SK-N-SH (cell line): ENCODE results near the gene PRX. TPM values are rescaled to one million over a fixed set of nuclear protein-coding genes. Genes with fewer than 3 reads are reported as not detected.

Experiments
- CTCF ChIA-PET: fragments of 300-600, 350-600 bp; formaldehyde crosslinking; extraction: SDS; loops from one replicate; lab custom pipeline; 2021; lab: Yijun Ruan, JAX
- POLR2A ChIA-PET: fragments of 350-600 bp; sonication (Branson Sonifier 250); formaldehyde crosslinking; extraction: SDS; loops from one replicate; lab custom pipeline; 2020; ENCODE audit warnings: antibody characterized with exemption, inconsistent platforms; lab: Yijun Ruan, JAX
- DNase-seq: peaks from one replicate; pipeline ENCODE4 v3.0.0; 2012
- H2AFZ ChIP-seq: fragments of 200-600 bp; sonication (generic); 2 replicates; pipeline ENCODE4 v1.8.1; 2016; ENCODE audit warnings: antibody characterized with exemption, mild to moderate bottlenecking, low read depth
- H3F3A ChIP-seq: fragments of 200-600 bp; sonication (generic); replicated peaks from 2 replicates; pipeline ENCODE3; 2016; ENCODE audit warnings: antibody characterized with exemption, mild to moderate bottlenecking; ENCODE audit not compliant: insufficient read depth
- H3K27ac ChIP-seq, 2 experiments: fragments of 200-500 bp in 1 of 2; fragments of 200-600 bp in 1 of 2; sonication (Bioruptor generic) in 1 of 2; sonication (generic), shearing (Covaris generic) in 1 of 2; 2 replicates each; pipeline versions ENCODE4 v1.5.1 to v1.6.1; 2014 to 2016; ENCODE audit warnings: low read depth in 2 of 2, inconsistent platforms in 1 of 2, low read length in 1 of 2, mild to moderate bottlenecking in 1 of 2, mixed read lengths in 1 of 2
- H3K27me3 ChIP-seq: fragments of 200-600 bp; sonication (generic), shearing (Covaris generic); 2 replicates; pipeline ENCODE4 v1.6.1; 2016; ENCODE audit warnings: mixed run types; ENCODE audit not compliant: insufficient read depth
- H3K36me3 ChIP-seq, 2 experiments: fragments of 200-500 bp in 1 of 2; fragments of 200-600 bp in 1 of 2; sonication (Bioruptor generic) in 1 of 2; sonication (generic) in 1 of 2; replicated peaks in 1 of 2; 2 replicates each; pipeline versions ENCODE3 to v1.5.1; 2014 to 2016; ENCODE audit warnings: low read length in 1 of 2, mild to moderate bottlenecking in 1 of 2; ENCODE audit not compliant: insufficient read depth in 2 of 2, control insufficient read depth in 1 of 2
- H3K4me1 ChIP-seq, 2 experiments: fragments of 200-500 bp in 1 of 2; fragments of 200-600 bp in 1 of 2; sonication (Bioruptor generic) in 1 of 2; sonication (generic), shearing (Covaris generic) in 1 of 2; 2 replicates each; pipeline versions ENCODE4 v1.5.1 to v1.6.1; 2014 to 2016; ENCODE audit warnings: low read depth in 1 of 2, low read length in 1 of 2, mixed run types in 1 of 2; ENCODE audit not compliant: insufficient read depth in 2 of 2, control insufficient read depth in 1 of 2
- H3K4me2 ChIP-seq: fragments of 200-600 bp; sonication (generic), shearing (Covaris generic); 2 replicates; pipeline ENCODE4 v1.6.1; 2017; ENCODE audit warnings: mixed run types
- H3K4me3 ChIP-seq, 2 experiments: fragments of 200-500 bp in 1 of 2; fragments of 200-600 bp in 1 of 2; sonication (Bioruptor generic) in 1 of 2; sonication (generic), shearing (Covaris generic) in 1 of 2; 2 replicates each; pipeline versions ENCODE4 v1.5.1 to v1.8.1; 2014 to 2016; ENCODE audit warnings: low read depth in 2 of 2, inconsistent platforms in 1 of 2, low read length in 1 of 2, mild to moderate bottlenecking in 1 of 2, mixed read lengths in 1 of 2, moderate library complexity in 1 of 2
- H3K79me2 ChIP-seq: fragments of 200-600 bp; sonication (generic); 2 replicates; pipeline ENCODE4 v1.8.1; 2017; ENCODE audit warnings: mild to moderate bottlenecking; ENCODE audit not compliant: insufficient read depth
- H3K9ac ChIP-seq: fragments of 200-600 bp; sonication (generic); 2 replicates; pipeline ENCODE4 v1.6.1; 2017; ENCODE audit warnings: mixed run types
- H3K9me2 ChIP-seq: fragments of 200-600 bp; sonication (generic); 2 replicates; pipeline ENCODE4 v1.6.1; 2017; ENCODE audit warnings: mixed run types
- H3K9me3 ChIP-seq: fragments of 200-600 bp; sonication (generic); 2 replicates; pipeline ENCODE4 v1.6.1; 2017; ENCODE audit warnings: mixed run types, mild to moderate bottlenecking, moderate library complexity
- H4K20me1 ChIP-seq: fragments of 200-600 bp; sonication (generic); 2 replicates; pipeline ENCODE4 v1.6.1; 2017; ENCODE audit warnings: mild to moderate bottlenecking, mixed run types; ENCODE audit not compliant: insufficient read depth
- CHD2 ChIP-seq: fragments of 150-350 bp; IDR thresholded peaks from 2 replicates; pipeline ENCODE4 v1.6.1; 2018; ENCODE audit warnings: low read length; ENCODE audit not compliant: partially characterized antibody
- CTCF ChIP-seq: fragments of 200-600 bp; sonication (generic); IDR thresholded peaks from 2 replicates; pipeline ENCODE4 v1.6.1; 2017; ENCODE audit warnings: antibody characterized with exemption, mild to moderate bottlenecking, moderate library complexity
- EZH2phosphoT487 ChIP-seq: fragments of 200-600 bp; sonication (generic); IDR thresholded peaks from 2 replicates; pipeline ENCODE4 v1.6.1; 2017; ENCODE audit warnings: low read depth, mixed run types, mild to moderate bottlenecking, antibody characterized with exemption, moderate library complexity, borderline replicate concordance
- JUND ChIP-seq: IDR thresholded peaks from 2 replicates; pipeline ENCODE4 v1.4.0; 2012
- MXI1 ChIP-seq: IDR thresholded peaks from 2 replicates; pipeline ENCODE4 v1.6.1; 2012; ENCODE audit warnings: mild to moderate bottlenecking, low read depth, low read length, improper control_type of control experiment
- NRF1 ChIP-seq: IDR thresholded peaks from 2 replicates; pipeline ENCODE4 v1.6.1; 2012; ENCODE audit warnings: low read depth, mild to moderate bottlenecking, low read length
- REST ChIP-seq: IDR thresholded peaks from 2 replicates; pipeline ENCODE4 v1.6.1; 2012; ENCODE audit warnings: mild to moderate bottlenecking, low read depth, low read length, moderate library complexity
- TEAD4 ChIP-seq: IDR thresholded peaks from 2 replicates; pipeline ENCODE4 v1.4.0; 2012; ENCODE audit warnings: mild to moderate bottlenecking, borderline replicate concordance; ENCODE audit not compliant: insufficient read depth
- WGBS: methylation state at CpG from one replicate; pipeline ENCODE4 v1.1.6; 2017; ENCODE audit warnings: low lambda C conversion rate; 5-methylcytosine and 5-hydroxymethylcytosine counted together
- polyA plus RNA-seq, 3 experiments: library from polyadenylated mRNA; depleted of rRNA; stranded (reverse); fragments of >200 nt; gene quantifications; 2 replicates each; pipeline ENCODE4 v1.2.3, GENCODE V29; 2012

Gene PRX
- polyA plus RNA-seq, 1 of the 3 experiments (the other 2 are of a cell fraction) = 2.2 TPM

GRCh38 chr19:40424637-40425449, 11.7 kb upstream of the PRX start:
- TF ChIP-seq EZH2phosphoT487 (no peak), REST (no peak), TEAD4 (no peak), CTCF (no peak), NRF1 (no peak), MXI1 (no peak), CHD2 (no peak)
- TF ChIP-seq, all 33 proteins: peak for 0

GRCh38 chr19:40423938-40424337, 10.8 kb upstream of the PRX start:
- H3K4me2 ChIP-seq = peak overlapping the region; percentile 89
- H3K9ac ChIP-seq = peak overlapping the region; percentile 98; the same call in 1 of the 2 replicates
- no peaks in the 10 kb centered on the region for H3K27me3 ChIP-seq
- over 99% methylated on average over 6 of the region's 6 CpGs for WGBS
- H3K4me1 ChIP-seq = peaks cover 6 to 17% of the 10 kb centered on the region in 2 experiments; a peak in 3 of 4 replicates
- H3K27ac ChIP-seq = peak overlapping the region in 1 of 2 experiments; percentile 97; a peak in 2 of 4 replicates
- H3F3A ChIP-seq = peaks cover 35% of the 10 kb centered on the region
- peaks cover 36% of the 10 kb centered on the region for H3K79me2 ChIP-seq
- no peaks in the 10 kb centered on the region for H3K9me2 ChIP-seq
- no peak overlapping the region; a peak in 1 of 4 replicates for H3K4me3 ChIP-seq
- no peak overlapping the region for H2AFZ ChIP-seq
- DNase-seq = no peak
- CTCF ChIA-PET = interaction anchor here (1.3 to 1.6 kb wide), 2 partner anchors 8 to 13 kb away, joined by 3 to 4 read pairs; no protein-coding TSS in a partner anchor
- POLR2A ChIA-PET = no interaction called here
- TF ChIP-seq JUND = no peak
- TF ChIP-seq, all 33 proteins: peak for 0
- H3K36me3 ChIP-seq = peaks cover 7 to 15% of the 10 kb centered on the region in 2 experiments
- no peaks in the 10 kb centered on the region for H4K20me1 ChIP-seq
- no peaks in the 10 kb centered on the region for H3K9me3 ChIP-seq

More at GRCh38 chr19:40424637-40425449, 11.7 kb upstream of the PRX start:
- Histone ChIP-seq H3K79me2 (peaks cover 36% of the 10 kb centered on the region), H3K9me3 (no peaks in the 10 kb centered on the region), H3K4me1 (peaks cover 6 to 17% of the 10 kb centered on the region in 2 experiments; a peak in 3 of 4 replicates), H3F3A (peaks cover 35% of the 10 kb centered on the region), H3K27ac (peak overlapping the region; percentile 86 to 97), H3K9ac (peak overlapping the region; percentile 98), H3K36me3 (peaks cover 7 to 15% of the 10 kb centered on the region in 2 experiments), H2AFZ (peak overlapping the region; percentile 26; the same call in 1 of the 2 replicates), H3K4me3 (peak overlapping the region; percentile 67 to 86), H3K9me2 (no peaks in the 10 kb centered on the region), H4K20me1 (no peaks in the 10 kb centered on the region), H3K27me3 (no peaks in the 10 kb centered on the region), H3K4me2 (peak overlapping the region; percentile 89)
- 8% methylated on average over 28 of the region's 28 CpGs for WGBS
- DNase-seq = no peak
- ChIA-PET POLR2A (no interaction called here), CTCF (interaction anchor here (0.6 to 1.6 kb wide), 8 partner anchors 9 to 87 kb away, joined by 3 to 6 read pairs (median 3); no protein-coding TSS in a partner anchor)
